ENCODE results near the gene KRT82.

- TF ChIP-seq POLR2A (IDR thresholded peaks at IDR 0.05): no peak
- TF ChIP-seq CTCF (IDR thresholded peaks at IDR 0.05): no peak
These were observed 54.7 kb downstream of the KRT82 start for GRCh38 chr12:52351196-52352059.
